Superior temporal gyrus (tissue), 1 donor: Measurements from ENCODE around the gene RMND1.
"Not testable (repeated sequence)": the region's sequence is repeated elsewhere in the genome, so short reads cannot be mapped to it uniquely, and the experiment has no call there.

Experiments
- DNase-seq: peaks from one replicate; pipeline ENCODE4 v3.0.0-alpha.2; 2016; ENCODE audit errors: extremely low spot score

RMND1 gene

DNA sequence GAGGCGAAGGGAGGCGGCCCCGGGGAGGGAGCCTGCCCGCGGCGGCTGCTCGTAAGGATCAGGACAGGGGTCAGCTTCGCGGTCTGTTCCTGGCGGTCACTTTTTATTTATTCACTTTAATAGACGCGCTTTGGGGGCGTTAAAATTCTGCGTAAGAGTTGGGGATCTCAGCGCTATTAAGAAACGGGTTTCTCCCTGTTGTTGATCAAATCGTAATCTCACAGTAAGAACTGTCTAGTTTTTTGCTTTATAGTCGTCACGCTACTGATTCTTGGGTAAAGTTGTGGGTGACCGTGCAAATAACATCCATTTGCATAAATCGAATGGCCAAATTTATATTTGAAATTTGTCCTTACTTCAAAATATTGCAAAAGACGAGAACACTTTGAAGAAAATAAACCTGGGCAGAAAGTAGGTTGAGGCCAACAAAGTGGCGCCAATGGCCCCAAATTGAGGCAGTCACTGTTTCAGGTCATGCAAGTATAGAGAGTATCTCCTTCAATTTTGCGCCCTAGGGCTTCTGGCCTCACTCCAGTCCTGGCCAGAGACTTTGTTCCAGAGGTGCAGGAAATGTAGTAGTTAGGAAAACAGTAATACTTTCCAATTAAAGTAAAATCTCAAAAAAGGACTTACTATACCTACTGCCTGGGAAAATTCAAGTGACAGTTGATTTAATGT, 963 bp upstream of the RMND1 start:
- DNase-seq = peak; percentile 51

DNA sequence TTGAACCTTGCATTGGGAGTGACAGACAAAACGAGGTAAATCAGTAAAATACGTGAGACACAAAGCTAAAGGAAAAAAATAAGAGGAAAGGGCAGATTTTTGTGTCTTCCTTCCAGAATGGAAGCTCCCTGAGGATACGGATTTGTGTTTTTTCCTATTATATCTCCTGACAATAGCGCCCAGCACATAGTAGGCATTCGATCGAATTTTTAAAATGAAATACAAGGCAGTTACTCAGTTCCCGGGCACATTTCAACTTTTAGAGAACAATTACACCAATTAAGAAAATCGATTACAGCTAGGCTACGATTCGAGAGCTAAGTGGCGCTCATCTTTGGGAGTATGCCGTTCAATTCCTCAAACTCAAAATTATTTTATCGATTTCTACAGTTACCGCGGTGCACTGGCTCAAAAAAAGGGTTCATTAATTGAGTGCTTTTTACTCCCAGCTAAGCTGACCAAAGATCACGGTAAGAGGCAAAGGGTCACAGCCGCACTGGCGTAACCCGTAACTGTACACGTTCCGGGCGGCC, 443 bp downstream of the RMND1 start:
- DNase-seq = no peak

DNA sequence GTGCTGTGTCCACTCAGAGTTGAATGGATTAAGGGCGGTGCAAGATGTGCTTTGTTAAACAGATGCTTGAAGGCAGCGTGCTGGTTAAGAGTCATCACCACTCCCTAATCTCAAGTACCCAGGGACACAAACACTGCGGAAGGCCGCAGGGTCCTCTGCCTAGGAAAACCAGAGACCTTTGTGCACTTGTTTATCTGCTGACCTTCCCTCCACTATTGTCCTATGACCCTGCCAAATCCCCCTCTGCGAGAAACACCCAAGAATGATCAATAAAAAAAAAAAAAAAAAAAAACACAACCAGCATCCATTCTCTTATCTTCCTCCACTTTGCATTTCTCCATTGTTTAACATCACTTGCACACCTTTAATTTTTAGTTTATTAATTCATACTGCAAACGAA, 998 bp downstream of the RMND1 start:
- DNase-seq = not testable (repeated sequence)

DNA sequence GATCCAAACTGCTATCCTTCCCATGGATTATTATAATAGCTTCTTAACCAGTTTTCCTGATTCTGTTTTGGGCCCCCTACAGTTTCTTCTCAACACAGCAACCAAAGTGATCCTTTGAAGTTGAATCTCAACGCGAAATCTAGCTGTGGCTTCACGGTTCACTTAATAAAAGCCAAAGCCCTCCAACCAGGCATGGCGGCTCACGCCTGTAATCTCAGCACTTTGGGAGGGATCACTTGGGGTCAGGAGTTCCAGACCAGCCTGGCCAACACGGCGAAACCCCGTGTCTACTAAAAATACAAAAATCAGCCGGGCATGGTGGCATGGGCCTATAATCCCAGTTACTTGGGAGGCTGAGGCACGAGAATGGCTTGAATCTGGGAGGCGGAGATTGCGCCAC, 3.3 kb downstream of the RMND1 start:
- no peak for DNase-seq

DNA sequence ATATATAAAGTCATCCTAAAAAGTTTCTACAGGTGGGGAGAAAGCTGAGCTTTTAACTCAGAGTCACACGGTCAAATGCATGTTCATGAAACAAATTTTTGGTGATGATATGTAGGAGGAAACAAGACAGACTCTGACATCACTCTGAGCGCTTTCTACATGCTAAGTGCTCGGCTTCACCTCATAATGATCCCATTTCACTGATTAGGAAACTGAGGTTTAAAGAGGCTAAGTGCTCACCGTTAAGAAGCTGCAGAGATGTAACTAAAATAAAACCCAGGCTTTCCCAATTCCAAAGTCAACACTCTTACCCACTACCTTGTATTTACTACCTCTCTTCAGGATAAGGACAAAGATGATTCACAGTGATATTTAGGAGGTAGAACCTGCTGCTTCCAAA, 4.7 kb downstream of the RMND1 start:
- no peak for DNase-seq

DNA sequence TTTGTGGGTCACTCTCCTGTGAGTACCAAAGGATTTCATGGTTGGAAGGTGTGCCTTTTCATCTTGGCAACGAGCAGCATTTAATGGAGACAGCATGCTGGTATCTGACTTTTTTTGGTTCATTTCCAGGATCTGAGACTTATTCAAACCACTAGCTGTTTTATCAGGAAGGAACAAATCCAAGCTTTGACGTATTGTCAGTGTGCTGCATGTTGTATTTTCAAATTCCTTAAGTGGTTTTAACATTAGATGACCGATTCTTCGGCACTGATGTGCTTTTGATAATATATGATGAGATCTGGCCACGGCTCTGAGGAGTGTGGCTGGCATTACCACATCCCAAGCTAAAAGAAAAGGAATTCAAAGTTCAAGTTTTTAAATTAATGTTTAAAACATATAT, 6.4 kb downstream of the RMND1 start:
- no peak for DNase-seq

DNA sequence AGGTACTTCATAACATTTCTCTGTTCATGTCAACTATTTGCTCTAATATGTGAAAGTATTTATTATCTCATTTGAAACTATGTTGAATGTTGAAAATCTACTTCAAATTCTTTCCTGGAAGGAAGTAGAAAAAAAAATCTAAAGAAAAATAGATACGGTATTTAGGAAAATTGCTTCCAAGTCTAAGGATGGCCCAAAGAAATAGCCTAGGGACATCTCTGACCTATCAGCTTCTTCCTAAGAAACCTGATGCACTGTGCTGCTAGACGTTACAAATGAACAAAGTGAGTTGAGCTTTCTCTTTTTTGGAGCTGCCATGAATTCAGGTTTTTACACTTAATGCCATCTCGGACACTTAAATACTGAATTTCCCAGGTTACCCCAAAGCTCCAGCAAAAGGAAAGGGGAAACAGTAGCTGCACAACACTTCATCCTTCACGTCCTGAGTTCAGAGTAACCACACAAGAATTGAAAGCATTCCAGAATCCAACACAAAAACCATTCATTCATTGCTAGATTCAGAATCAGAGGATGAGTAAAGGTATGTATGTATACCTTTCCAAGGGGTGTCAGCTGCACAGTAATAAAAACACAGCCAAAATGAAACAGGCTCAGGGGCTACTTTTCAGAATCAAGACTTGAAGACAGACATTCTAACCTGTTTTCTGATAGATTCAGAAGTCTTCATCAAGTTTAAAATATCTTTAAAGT, 7.9 kb downstream of the RMND1 start:
- no peak for DNase-seq

DNA sequence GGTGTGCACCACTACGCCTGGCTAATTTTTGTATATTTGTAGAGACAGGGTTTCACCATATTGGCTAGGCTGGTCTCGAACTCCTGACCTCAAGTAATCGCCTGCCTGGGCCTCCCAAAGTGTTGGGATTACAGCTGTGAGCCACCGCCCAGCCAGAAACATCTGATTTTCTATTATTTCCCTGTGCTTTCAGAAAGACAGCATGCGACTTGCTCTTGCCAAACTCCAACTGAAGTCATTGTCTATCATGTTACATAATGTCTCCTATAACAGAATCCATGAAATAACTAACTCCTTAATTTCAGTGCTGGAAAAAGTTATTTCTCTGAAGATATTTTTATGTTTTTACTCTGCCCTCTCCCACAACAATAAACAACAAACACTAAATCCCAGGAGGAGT, 8.5 kb downstream of the RMND1 start:
- no peak for DNase-seq

DNA sequence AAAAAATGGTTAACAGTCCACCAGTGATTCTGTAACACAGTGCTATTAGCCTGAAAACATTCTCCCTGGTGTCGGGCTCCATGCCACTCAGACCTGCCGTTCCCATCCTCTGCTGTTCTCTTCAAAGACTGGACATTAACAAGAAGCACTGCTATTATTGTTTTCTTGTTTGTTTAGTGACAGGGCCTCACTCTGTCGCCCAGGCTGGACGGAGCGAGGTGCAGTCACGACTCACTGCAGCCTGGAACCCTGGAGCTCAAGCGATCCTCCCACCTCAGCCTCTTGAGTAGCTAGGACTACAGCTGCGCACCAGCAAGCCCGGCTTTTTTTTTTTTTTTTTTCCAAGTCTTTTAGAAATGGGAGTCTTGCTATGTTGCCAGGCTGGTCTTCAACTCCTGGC, 9.6 kb downstream of the RMND1 start:
- DNase-seq = no peak

DNA sequence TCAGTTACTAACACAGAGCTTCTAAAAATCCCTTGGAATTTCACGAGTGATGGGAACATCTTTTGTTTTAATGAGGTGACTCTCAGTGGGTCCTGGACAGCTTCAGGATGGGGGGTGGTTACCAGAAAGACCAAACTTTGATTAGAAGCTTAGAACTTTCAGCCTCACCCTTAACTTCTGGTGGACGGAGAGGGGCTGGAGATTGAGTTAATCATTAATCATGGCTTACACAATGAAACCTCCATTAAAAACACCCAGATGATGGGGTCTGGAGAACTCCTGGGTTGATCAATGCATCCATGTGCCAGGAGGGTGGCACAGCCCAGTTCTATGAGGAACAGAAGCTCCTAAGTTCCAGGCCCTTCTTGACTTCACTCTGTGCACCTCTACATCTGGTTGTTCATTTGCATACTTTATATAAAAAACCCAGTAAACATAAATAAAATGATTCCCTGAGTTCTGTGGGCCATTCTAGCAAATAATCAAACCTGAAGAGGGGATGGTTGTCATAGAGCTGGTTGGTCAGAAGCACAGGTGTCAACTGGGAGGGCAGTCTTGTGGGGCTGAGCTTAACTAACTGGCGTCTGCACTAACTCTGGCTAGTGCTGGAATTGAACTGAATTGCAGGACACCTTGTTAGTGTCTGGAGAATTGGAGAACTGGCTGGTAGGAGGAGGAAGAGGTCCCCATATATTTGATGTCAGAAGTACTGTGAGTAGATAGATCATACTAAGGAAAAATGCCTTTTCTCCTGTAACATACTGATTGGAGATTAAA, 10.3 kb downstream of the RMND1 start:
- no peak for DNase-seq

DNA sequence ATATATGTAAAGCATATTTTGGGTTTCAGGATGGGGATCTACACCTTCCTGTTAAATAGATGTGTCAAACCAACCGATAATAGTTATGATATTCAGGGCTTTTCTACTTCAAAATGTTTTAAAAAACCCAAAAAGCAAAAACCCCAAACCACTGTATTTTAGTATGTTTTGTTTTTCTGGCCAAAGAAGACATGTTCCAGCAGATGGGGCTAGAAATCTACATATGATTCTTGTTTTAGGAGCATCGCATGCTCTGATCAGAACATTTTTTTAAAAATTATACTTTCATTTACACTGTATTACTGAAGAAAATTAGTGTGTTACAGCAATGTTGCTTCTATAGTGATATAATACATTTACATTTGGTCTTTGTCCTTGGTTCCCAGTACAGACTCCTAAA, 11.0 kb downstream of the RMND1 start:
- DNase-seq = peak; percentile 69

DNA sequence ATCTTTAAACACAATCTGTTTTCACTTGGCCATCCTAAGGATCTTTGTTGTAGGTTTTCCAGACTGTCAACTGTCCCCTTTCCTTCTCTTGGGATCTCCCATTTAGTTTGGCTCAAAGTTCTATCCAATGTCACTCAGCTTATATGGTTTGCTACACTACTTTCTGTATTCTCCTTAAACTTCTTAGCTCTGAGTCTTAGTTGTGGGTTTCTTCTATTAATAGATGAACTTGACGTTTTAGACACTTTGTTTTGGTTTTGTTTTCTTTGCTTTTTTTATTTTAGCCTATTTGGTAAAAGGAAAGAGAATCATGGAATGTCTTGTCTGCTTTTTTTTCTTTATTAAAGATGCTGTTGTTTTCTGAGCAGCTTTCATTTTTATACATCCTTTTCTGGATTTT, 11.4 kb downstream of the RMND1 start:
- no peak for DNase-seq

DNA sequence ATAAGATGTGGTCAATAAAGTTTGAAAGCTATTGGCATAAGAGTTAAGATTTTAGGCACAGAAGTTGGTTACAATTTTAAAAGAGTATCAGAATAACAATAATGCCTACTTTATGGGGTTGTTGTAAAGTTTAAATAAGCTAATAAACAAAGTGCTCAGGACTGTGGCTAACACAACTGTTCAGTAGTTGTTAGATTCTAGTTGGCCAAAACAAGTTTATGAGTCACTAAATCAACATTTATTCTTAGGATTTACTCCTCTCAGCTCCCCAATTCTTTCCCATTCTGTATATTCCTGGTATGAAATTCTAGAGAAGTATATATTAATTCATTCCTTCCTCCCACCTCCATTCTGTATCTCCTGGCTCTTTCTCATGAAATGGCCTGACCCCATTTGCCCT, 14.5 kb downstream of the RMND1 start:
- DNase-seq = no peak

DNA sequence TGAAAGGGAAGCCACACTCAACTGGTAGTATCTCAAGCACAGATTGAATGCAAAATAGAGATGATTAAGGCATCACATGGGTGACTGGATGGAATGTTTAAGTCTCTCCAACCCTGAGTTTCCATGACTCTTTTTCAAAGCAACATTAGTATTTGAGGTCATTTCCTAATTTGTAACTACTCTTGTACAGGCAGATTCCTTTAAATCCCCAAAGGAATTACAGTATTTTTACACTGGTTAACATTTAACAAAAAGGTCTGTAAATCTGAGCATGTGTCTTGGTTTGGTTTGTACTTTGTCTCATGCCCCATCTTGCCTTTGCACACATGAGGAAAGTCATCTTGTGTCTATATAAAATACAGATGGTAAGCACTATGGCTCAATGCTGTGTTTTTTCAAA, 15.1 kb downstream of the RMND1 start:
- no peak for DNase-seq

DNA sequence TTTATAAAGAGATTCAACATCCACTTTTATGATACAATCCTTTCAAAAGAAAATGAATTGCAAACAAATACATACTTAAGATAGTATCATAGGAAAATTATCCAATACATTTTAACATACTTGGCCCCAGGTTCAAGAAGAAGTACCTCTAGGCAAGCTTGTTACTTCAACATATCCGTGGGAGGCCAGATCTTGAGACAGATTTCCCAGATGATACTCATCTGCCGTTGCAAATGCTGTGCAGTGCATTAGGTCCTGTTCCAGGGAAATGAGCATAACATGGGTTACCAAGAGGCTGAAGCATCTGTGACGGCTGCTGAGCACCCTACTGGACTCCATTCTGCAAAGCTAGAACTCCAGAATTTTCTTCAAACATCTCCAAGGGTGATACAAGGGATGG, 15.6 kb downstream of the RMND1 start:
- DNase-seq = no peak

DNA sequence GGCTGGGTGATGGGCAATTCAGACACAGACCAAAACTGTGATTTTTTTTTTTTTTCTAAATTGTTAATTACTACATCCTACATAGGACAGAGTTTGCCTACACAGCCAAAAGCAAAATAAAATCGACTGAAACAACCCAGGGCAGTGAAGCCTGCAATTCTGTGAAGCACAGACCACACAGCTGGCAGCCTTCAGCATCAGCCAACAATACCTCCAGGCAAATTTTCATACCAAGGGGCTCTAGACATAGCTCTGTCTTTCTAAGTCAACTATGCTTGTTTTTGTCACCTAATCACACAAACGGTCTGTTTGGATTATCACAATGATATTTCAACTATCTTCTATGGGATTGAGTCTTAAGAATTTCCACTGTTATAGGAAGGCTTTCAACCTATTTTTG, 17.6 kb downstream of the RMND1 start:
- no peak for DNase-seq

DNA sequence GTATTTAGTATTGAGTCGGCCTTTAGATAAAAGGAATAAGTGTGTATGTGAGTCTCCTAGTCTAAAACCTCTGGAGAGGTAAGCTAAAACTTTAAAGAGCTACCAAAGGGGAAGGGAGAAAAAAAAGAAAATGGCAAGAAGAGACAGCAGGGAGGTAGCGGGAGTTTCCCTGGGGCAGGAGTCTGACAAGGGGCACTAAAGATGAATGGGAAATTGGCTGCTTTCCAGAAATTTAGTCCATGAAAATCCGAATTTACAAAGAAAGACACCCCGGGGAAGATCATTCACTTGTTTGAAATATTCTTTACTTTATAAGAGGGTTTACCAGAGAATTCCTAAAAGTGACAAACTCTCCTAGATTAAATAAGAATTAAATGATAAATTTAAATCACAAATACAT, 19.3 kb downstream of the RMND1 start:
- no peak for DNase-seq

DNA sequence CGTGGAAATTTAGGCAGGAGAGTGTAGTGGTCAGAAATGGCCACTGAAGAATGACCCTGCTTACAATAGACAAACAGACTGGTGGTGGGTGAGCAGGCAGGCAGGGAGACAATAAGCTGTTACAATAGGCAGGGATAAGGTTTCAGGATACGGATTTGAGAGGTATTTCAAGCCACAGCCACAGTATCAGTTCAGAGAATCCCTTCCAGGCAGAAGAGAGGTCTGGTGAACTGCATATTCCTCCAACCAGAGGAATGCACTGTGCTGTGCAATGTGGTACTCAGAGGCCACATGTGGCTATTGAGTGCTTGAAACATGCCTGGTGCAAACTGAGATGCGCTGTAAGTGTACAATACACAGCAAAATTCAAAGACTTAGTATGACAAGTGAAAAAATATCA, 20.6 kb downstream of the RMND1 start:
- no peak for DNase-seq

DNA sequence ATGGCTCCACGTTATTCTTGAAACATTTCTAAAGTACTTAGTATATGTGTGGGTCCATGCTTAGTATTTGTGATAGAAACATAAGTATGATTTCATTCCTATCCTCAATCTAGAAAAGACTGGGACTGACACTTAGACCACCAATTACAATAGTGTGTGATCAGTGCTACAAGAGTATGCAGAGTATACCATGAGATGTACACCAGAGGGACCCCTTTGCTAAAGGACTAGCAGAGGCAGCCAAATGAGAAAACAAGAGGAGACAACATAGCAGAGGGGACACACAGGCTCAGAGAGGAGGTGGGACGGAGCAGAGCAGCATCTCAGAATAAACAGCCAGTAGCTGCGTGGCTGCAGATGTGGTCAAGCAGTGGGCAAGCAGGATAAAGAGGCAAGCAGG, 21.0 kb downstream of the RMND1 start:
- no peak for DNase-seq

DNA sequence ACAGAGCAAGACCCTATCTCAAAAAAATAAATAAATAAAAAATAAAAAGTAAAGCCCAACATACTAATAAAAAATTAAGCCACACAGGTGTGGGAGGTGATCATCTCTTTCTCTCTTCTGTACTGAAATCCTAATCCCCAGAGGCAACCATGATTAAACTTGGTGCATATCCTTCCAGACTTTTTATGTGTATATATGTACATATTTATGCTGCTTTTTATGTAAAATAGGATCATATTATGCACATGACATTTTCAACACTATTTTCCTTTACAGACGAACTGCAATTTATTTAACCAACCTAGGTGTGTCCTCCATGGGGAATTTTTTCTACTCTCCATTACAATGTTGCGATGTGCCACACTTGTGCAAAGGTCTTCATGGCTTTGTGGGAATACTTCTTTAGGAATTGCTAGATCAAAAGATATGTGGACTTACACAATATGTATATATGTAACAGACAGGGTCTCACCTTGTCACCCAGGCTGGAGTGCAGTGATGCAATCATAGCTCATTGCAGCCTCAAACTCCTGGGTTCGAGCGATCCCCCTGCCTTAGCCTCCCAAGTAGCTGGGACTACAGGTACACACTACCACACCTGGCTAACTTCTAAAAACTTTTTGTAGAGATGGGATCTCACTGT, 23.7 kb downstream of the RMND1 start:
- no peak for DNase-seq

DNA sequence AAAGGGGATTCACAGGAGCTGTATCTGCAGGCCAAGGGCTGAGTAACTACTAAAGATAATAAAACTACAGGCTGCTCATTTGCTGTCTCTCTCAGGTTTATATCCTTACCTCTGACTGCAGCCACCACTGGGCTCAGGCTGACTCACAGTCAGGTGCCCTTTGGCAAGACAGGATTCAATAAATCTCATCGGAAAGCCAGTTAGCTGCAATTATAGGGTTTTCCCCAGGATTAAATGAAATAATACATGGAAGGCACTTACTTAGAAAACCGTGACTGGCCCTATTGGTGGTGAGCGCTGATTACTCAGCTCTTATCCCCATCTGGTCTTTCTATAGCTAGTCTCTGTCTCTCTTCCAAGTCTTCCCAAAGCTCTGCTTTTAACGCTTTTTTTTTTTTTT, 26.4 kb downstream of the RMND1 start:
- DNase-seq = no peak

DNA sequence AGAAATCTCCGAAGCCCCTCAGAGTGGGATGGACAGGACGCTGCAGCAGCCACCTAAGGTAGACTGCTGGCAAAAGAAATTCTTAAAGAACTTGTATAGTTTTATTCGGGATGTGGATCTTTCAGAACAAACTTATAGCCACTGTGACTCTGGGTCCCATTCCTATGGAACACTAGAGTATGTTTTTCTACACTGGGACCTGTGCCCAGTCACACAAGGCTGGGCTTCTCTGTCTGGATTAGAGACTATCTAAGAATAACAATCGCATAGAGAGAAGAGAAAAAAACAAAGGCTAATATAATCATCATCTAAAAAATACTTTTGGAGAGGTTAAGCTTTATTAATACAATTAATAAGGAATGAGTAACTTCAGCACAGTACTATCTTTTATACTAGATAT, 28.9 kb downstream of the RMND1 start:
- DNase-seq = peak; percentile 62
